Activated naive CD8-positive, alpha-beta T cell treated with anti-CD3 and anti-CD28 coated beads for 36 hours (primary cell): Measurements from ENCODE around the gene SMG5. TPM values are rescaled to one million over a fixed set of nuclear protein-coding genes. Genes with fewer than 3 reads are reported as not detected.

Experiments used
- DNase-seq: peaks from one replicate; pipeline ENCODE4 v3.0.0; 2021
- H3K27ac Mint-ChIP-seq: one replicate; pipeline ENCODE4 v1.8.0; 2022; ENCODE audit warnings: mild to moderate bottlenecking, moderate library complexity, mixed read lengths
- H3K27me3 Mint-ChIP-seq: one replicate; pipeline ENCODE4 v1.8.0; 2022; ENCODE audit warnings: mild to moderate bottlenecking, mixed read lengths
- H3K36me3 Mint-ChIP-seq: one replicate; pipeline ENCODE4 v1.8.0; 2021; ENCODE audit warnings: mild to moderate bottlenecking, mixed read lengths
- H3K4me1 Mint-ChIP-seq: one replicate; pipeline ENCODE4 v1.8.0; 2021; ENCODE audit warnings: mixed read lengths
- H3K4me3 Mint-ChIP-seq: one replicate; pipeline ENCODE4 v1.8.0; 2022; ENCODE audit warnings: mild to moderate bottlenecking, moderate library complexity, mixed read lengths
- H3K9me3 Mint-ChIP-seq: one replicate; pipeline ENCODE4 v1.8.0; 2022; ENCODE audit warnings: mixed read lengths
- total RNA-seq, 2 experiments: library from RNA; stranded (reverse); gene quantifications; one replicate each; pipeline ENCODE4 v1.2.3, GENCODE V29; 2021

Gene SMG5
- total RNA-seq, 2 experiments from 2014 or later = 90.7 to 92.0 TPM

GRCh38 chr1:156263288-156263655 lies 19.4 kb downstream of the SMG5 start:
- DNase-seq = no peak
- H3K9me3 Mint-ChIP-seq = no peaks in the 10 kb centered on the region

GRCh38 chr1:156262461-156263287 lies 20.0 kb downstream of the SMG5 start:
- Mint-ChIP-seq H3K4me1 (peaks cover 3% of the 10 kb centered on the region), H3K4me3 (no peak overlapping the region), H3K9me3 (no peaks in the 10 kb centered on the region), H3K36me3 (peaks cover 51% of the 10 kb centered on the region), H3K27ac (no peak overlapping the region), H3K27me3 (no peaks in the 10 kb centered on the region)
- no peak for DNase-seq

More at GRCh38 chr1:156263288-156263655, 19.4 kb downstream of the SMG5 start:
- Mint-ChIP-seq H3K4me1 (peaks cover 3% of the 10 kb centered on the region), H3K4me3 (no peak overlapping the region), H3K27me3 (no peaks in the 10 kb centered on the region), H3K27ac (no peak overlapping the region), H3K36me3 (peaks cover 51% of the 10 kb centered on the region)

- peak overlapping the region; percentile 47 for H3K27ac Mint-ChIP-seq
- no peaks in the 10 kb centered on the region for H3K27me3 Mint-ChIP-seq
- peaks cover 43% of the 10 kb centered on the region for H3K36me3 Mint-ChIP-seq
- no peaks in the 10 kb centered on the region for H3K9me3 Mint-ChIP-seq
- DNase-seq = no peak
- H3K4me3 Mint-ChIP-seq = no peak overlapping the region
- peaks cover 3% of the 10 kb centered on the region for H3K4me1 Mint-ChIP-seq
These were observed 21.7 kb downstream of the SMG5 start for GRCh38 chr1:156260896-156261295.

- Mint-ChIP-seq H3K9me3 (no peaks in the 10 kb centered on the region), H3K36me3 (peaks cover 36% of the 10 kb centered on the region), H3K27ac (no peak overlapping the region), H3K4me3 (no peak overlapping the region), H3K27me3 (no peaks in the 10 kb centered on the region), H3K4me1 (peaks cover 3% of the 10 kb centered on the region)
- DNase-seq = no peak
These were observed 22.8 kb downstream of the SMG5 start for GRCh38 chr1:156259805-156260204.

- H3K4me1 Mint-ChIP-seq = peaks cover 3% of the 10 kb centered on the region
- DNase-seq = no peak
These were observed 23.8 kb downstream of the SMG5 start for GRCh38 chr1:156258859-156259258.

GRCh38 chr1:156257711-156258110 lies 24.9 kb downstream of the SMG5 start:
- peaks cover 21% of the 10 kb centered on the region for H3K36me3 Mint-ChIP-seq
- no peaks in the 10 kb centered on the region for H3K27me3 Mint-ChIP-seq
- H3K9me3 Mint-ChIP-seq = no peaks in the 10 kb centered on the region

More at GRCh38 chr1:156258859-156259258, 23.8 kb downstream of the SMG5 start:
- no peak overlapping the region for H3K27ac Mint-ChIP-seq
- no peaks in the 10 kb centered on the region for H3K9me3 Mint-ChIP-seq
- H3K36me3 Mint-ChIP-seq = peaks cover 31% of the 10 kb centered on the region
- H3K27me3 Mint-ChIP-seq = no peaks in the 10 kb centered on the region
- H3K4me3 Mint-ChIP-seq = no peak overlapping the region

GRCh38 chr1:156253634-156254033 lies 29.0 kb downstream of the SMG5 start:
- Mint-ChIP-seq H3K27me3 (no peaks in the 10 kb centered on the region), H3K4me1 (no peaks in the 10 kb centered on the region), H3K9me3 (no peaks in the 10 kb centered on the region), H3K27ac (peak overlapping the region; percentile 5), H3K36me3 (peaks cover 13% of the 10 kb centered on the region), H3K4me3 (no peak overlapping the region)
- no peak for DNase-seq

More at GRCh38 chr1:156257711-156258110, 24.9 kb downstream of the SMG5 start:
- Mint-ChIP-seq H3K4me3 (no peak overlapping the region), H3K27ac (no peak overlapping the region), H3K4me1 (peaks cover 3% of the 10 kb centered on the region)
- DNase-seq = no peak

- no peaks in the 10 kb centered on the region for H3K4me1 Mint-ChIP-seq
- no peak for DNase-seq
- no peaks in the 10 kb centered on the region for H3K27me3 Mint-ChIP-seq
- H3K9me3 Mint-ChIP-seq = no peaks in the 10 kb centered on the region
- no peak overlapping the region for H3K4me3 Mint-ChIP-seq
- H3K36me3 Mint-ChIP-seq = peaks cover 16% of the 10 kb centered on the region
- no peak overlapping the region for H3K27ac Mint-ChIP-seq
These were observed 31.1 kb downstream of the SMG5 start for GRCh38 chr1:156251527-156251926.

GRCh38 chr1:156249593-156249992 lies 33.0 kb downstream of the SMG5 start:
- Mint-ChIP-seq H3K4me1 (peaks cover 15% of the 10 kb centered on the region), H3K27ac (no peak overlapping the region), H3K27me3 (no peaks in the 10 kb centered on the region), H3K4me3 (no peak overlapping the region), H3K9me3 (no peaks in the 10 kb centered on the region), H3K36me3 (peaks cover 10% of the 10 kb centered on the region)
- DNase-seq = no peak

- Mint-ChIP-seq H3K27me3 (no peaks in the 10 kb centered on the region), H3K4me3 (no peak overlapping the region), H3K27ac (no peak overlapping the region), H3K36me3 (peaks cover 10% of the 10 kb centered on the region), H3K4me1 (peaks cover 16% of the 10 kb centered on the region), H3K9me3 (no peaks in the 10 kb centered on the region)
- DNase-seq = no peak
These were observed 34.3 kb downstream of the SMG5 start for GRCh38 chr1:156248323-156248683.

GRCh38 chr1:156247460-156248322 lies 34.9 kb downstream of the SMG5 start, which contains the start of gene PAQR6:
Gene PAQR6 (minus strand): TSS chr1:156248056. CDS start chr1:156246731, 1,325 bp downstream.
- H3K9me3 Mint-ChIP-seq = no peaks in the 10 kb centered on the region
- H3K27me3 Mint-ChIP-seq = no peaks in the 10 kb centered on the region
- no peak within 1 kb of the TSS for H3K4me3 Mint-ChIP-seq
- peaks cover 10% of the 10 kb centered on the region for H3K36me3 Mint-ChIP-seq
- H3K4me1 Mint-ChIP-seq = peaks cover 16% of the 10 kb centered on the region
- no peak within 1 kb of the TSS for H3K27ac Mint-ChIP-seq
- DNase-seq = no peak

- Mint-ChIP-seq H3K4me1 (peaks cover 16% of the 10 kb centered on the region), H3K4me3 (no peak overlapping the region), H3K9me3 (no peaks in the 10 kb centered on the region), H3K27me3 (no peaks in the 10 kb centered on the region), H3K27ac (no peak overlapping the region), H3K36me3 (peaks cover 10% of the 10 kb centered on the region)
- DNase-seq = no peak
These were observed 35.7 kb downstream of the SMG5 start for GRCh38 chr1:156246781-156247459.

GRCh38 chr1:156246241-156246780 lies 36.3 kb downstream of the SMG5 start:
- H3K4me3 Mint-ChIP-seq = no peak overlapping the region
- peaks cover 16% of the 10 kb centered on the region for H3K4me1 Mint-ChIP-seq
- peaks cover 10% of the 10 kb centered on the region for H3K36me3 Mint-ChIP-seq
- H3K27ac Mint-ChIP-seq = peak overlapping the region; percentile 42
- DNase-seq = no peak
- no peaks in the 10 kb centered on the region for H3K9me3 Mint-ChIP-seq
- H3K27me3 Mint-ChIP-seq = no peaks in the 10 kb centered on the region

- Mint-ChIP-seq H3K27ac (peak overlapping the region; percentile 73), H3K36me3 (peaks cover 10% of the 10 kb centered on the region), H3K4me1 (peaks cover 16% of the 10 kb centered on the region), H3K27me3 (no peaks in the 10 kb centered on the region), H3K9me3 (no peaks in the 10 kb centered on the region), H3K4me3 (peak overlapping the region; percentile 71)
- peak; percentile 51 for DNase-seq
These were observed 37.0 kb downstream of the SMG5 start for GRCh38 chr1:156245451-156246232.
